Measurements from ENCODE around the gene FASLG. TPM values are rescaled to one million over a fixed set of nuclear protein-coding genes. Genes with fewer than 3 reads are reported as not detected.

The FASLG gene
- polyA plus RNA-seq, 3 donors, result not detected

- H3K9me3 ChIP-seq (replicated peaks in 1 of 2; ENCODE audit: control insufficient read depth in 1 of 2, insufficient read depth in 1 of 2, low read length in 2 of 2), result no peaks in the 10 kb centered on the region
- no peak for TF ChIP-seq CTCF (IDR thresholded peaks at IDR 0.05)
- peaks cover 0 to 4% of the 10 kb centered on the region in 2 donors for H3K36me3 Mint-ChIP-seq
- peaks cover 0 to 1% (median 0%) of the 10 kb centered on the region in 3 donors for H3K27me3 Mint-ChIP-seq (ENCODE audit: low read depth in 3 of 3)
- no peak overlapping the region for H3K4me3 ChIP-seq (replicated peaks in 1 of 3; ENCODE audit: low read depth in 2 of 3, low read length in 3 of 3)
- H3K4me2 ChIP-seq (replicated peaks; ENCODE audit: extremely low read depth, low read length, poor library complexity, severe bottlenecking), result no peak overlapping the region
- no peak overlapping the region for H3K9ac ChIP-seq (ENCODE audit: insufficient read depth, low read length, poor library complexity, severe bottlenecking)
- no peak overlapping the region for H2AFZ ChIP-seq (ENCODE audit: insufficient read depth, low read depth, low read length, poor library complexity, severe bottlenecking)
- H3K27me3 ChIP-seq (ENCODE audit: control insufficient read depth in 2 of 2, insufficient read depth in 2 of 2, low read length in 2 of 2), result no peaks in the 10 kb centered on the region
- peaks cover 30 to 35% of the 10 kb centered on the region in 2 donors for H3K4me1 ChIP-seq (ENCODE audit: control insufficient read depth in 1 of 2, insufficient read depth in 2 of 2, low read length in 2 of 2)
- H3K27ac ChIP-seq (ENCODE audit: low read depth in 1 of 2, low read length in 2 of 2), result no peak overlapping the region
- H3K4me1 Mint-ChIP-seq, result peaks cover 37% of the 10 kb centered on the region
- whole genome bisulfite sequencing (ENCODE audit: insufficient coverage), result 0% methylated on average over 1 of the region's 3 CpGs
- no peaks in the 10 kb centered on the region for H3K9me3 Mint-ChIP-seq
- H3K27ac Mint-ChIP-seq, result peak overlapping the region; percentile 6 to 87 (median 30)
- peak; percentile 12 to 66 (median 59) for DNase-seq
- H3K4me3 Mint-ChIP-seq, result peak overlapping the region in 1 of 2 donors; percentile 33
- H3K79me2 ChIP-seq (ENCODE audit: insufficient read depth, low read length), result no peaks in the 10 kb centered on the region
- no peaks in the 10 kb centered on the region for H4K20me1 ChIP-seq (ENCODE audit: insufficient read depth, low read length)
- H3K36me3 ChIP-seq (replicated peaks in 1 of 2; ENCODE audit: control insufficient read depth in 1 of 2, insufficient read depth in 2 of 2, low read length in 2 of 2), result no peaks in the 10 kb centered on the region
- intact Hi-C loops (cut with micrococcal nuclease), result no loop called here
These were observed 40.2 kb downstream of the FASLG start for GRCh38 chr1:172699111-172699510.

DNA sequence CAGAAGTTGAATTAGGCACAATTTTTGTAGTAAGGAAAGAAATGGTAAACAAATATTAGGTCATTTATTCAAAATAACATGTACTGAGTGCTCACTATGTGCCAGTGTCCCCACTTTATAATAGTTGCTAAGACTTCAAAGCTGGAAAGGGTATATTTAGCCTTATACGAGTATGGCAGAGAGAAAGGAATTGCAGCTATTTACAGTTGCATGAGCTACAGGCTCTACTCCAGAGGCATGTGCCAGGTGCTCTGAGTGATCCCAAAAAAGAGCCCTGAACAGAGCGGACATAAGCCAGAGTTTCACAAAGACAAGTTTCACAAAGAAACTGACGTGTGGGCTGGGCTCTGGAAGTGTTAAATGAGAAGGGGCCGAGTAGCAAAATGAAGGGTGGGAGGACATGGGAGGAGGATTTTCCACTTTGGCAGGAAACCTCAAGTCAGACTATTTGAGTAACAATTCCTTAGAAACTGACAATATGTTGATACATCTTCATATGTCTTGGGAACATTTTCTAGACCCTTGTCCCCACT is 40.9 kb downstream of the FASLG start:
- no peak overlapping the region for H3K27ac ChIP-seq (ENCODE audit: low read depth in 1 of 2, low read length in 2 of 2)
- Mint-ChIP-seq H3K27me3 (ENCODE audit: low read depth in 3 of 3) (peaks cover 0 to 1% (median 0%) of the 10 kb centered on the region in 3 donors), H3K4me1 (peaks cover 37% of the 10 kb centered on the region), H3K9me3 (no peaks in the 10 kb centered on the region), H3K27ac (no peak overlapping the region), H3K36me3 (peaks cover 0 to 4% of the 10 kb centered on the region in 2 donors), H3K4me3 (no peak overlapping the region)
- H3K4me2 ChIP-seq (replicated peaks; ENCODE audit: extremely low read depth, low read length, poor library complexity, severe bottlenecking), result no peak overlapping the region
- no peaks in the 10 kb centered on the region for H4K20me1 ChIP-seq (ENCODE audit: insufficient read depth, low read length)
- no peak overlapping the region for H3K4me3 ChIP-seq (replicated peaks in 1 of 3; ENCODE audit: low read depth in 2 of 3, low read length in 3 of 3)
- peaks cover 30 to 38% of the 10 kb centered on the region in 2 donors for H3K4me1 ChIP-seq (ENCODE audit: control insufficient read depth in 1 of 2, insufficient read depth in 2 of 2, low read length in 2 of 2)
- DNase-seq, result no peak
- WGBS (ENCODE audit: insufficient coverage), result 51% methylated on average over 4 of the region's 4 CpGs
- intact Hi-C loops (cut with micrococcal nuclease), result no loop called here
- no peaks in the 10 kb centered on the region for H3K9me3 ChIP-seq (replicated peaks in 1 of 2; ENCODE audit: control insufficient read depth in 1 of 2, insufficient read depth in 1 of 2, low read length in 2 of 2)
- H3K79me2 ChIP-seq (ENCODE audit: insufficient read depth, low read length), result no peaks in the 10 kb centered on the region
- TF ChIP-seq CTCF (IDR thresholded peaks at IDR 0.05), result no peak
- H3K36me3 ChIP-seq (replicated peaks in 1 of 2; ENCODE audit: control insufficient read depth in 1 of 2, insufficient read depth in 2 of 2, low read length in 2 of 2), result no peaks in the 10 kb centered on the region
- H2AFZ ChIP-seq (ENCODE audit: insufficient read depth, low read depth, low read length, poor library complexity, severe bottlenecking), result no peak overlapping the region
- H3K9ac ChIP-seq (ENCODE audit: insufficient read depth, low read length, poor library complexity, severe bottlenecking), result no peak overlapping the region
- H3K27me3 ChIP-seq (ENCODE audit: control insufficient read depth in 2 of 2, insufficient read depth in 2 of 2, low read length in 2 of 2), result no peaks in the 10 kb centered on the region
